Activated CD4-positive, CD25-positive, alpha-beta regulatory T cell treated with anti-CD3 and anti-CD28 coated beads, Interleukin-2, amount 50 U/mL, for 16 hours (primary cell): ENCODE data around the gene NBAS.
"Not testable (repeated sequence)": the region's sequence is repeated elsewhere in the genome, so short reads cannot be mapped to it uniquely, and the experiment has no call there.

Experiments
- DNase-seq: peaks from one replicate; pipeline ENCODE4 v3.0.0-alpha.2; 2020; ENCODE audit warnings: low read depth, low spot score

The NBAS gene

GRCh38 chr2:15265889-15266288 lies 295.2 kb downstream of the NBAS start:
- DNase-seq = no peak

- DNase-seq = no peak
Observed at GRCh38 chr2:15263976-15264685, 297.0 kb downstream of the NBAS start.

DNA sequence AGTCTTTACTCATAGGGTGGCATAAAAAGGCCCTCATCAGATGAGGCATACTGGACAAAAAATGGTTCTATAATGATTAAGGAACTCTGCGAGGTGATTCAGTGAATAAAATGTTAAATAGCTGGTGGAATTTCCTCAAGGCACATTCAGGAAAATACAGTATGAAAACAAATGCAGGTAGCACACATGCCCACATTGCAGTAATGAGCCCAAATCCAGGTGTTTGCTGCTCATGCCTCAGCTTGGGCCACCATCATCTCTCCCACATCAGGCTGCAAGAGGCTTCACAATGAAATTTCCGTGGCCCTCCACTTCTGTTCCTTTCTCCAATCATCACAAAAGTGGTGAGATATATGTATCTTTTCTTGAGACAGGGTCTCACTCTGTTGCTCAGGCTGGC lies 298.3 kb downstream of the NBAS start:
- no peak for DNase-seq

DNA sequence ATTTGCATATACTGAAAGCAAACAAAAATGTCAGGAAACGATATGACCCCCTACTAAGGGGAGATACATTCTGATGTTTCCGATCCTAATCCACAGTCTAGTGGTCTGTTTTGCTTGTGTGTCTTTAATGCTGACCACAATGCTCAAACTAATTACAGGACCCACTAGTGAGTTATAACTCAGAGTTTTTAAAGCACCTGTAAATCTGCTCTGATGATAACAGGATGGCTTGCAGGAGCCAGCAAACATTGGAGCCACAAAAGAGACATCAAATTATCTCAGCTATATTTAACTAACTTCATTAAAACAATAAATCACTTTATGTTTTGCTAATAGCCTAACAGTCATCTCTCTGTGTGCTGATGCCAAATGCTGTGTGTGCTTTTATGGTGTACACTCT lies 300.3 kb downstream of the NBAS start:
- no peak for DNase-seq

- no peak for DNase-seq
Observed at GRCh38 chr2:15260196-15260595, 300.9 kb downstream of the NBAS start.

- no peak for DNase-seq
Observed at GRCh38 chr2:15259356-15259756, 301.8 kb downstream of the NBAS start.

DNA sequence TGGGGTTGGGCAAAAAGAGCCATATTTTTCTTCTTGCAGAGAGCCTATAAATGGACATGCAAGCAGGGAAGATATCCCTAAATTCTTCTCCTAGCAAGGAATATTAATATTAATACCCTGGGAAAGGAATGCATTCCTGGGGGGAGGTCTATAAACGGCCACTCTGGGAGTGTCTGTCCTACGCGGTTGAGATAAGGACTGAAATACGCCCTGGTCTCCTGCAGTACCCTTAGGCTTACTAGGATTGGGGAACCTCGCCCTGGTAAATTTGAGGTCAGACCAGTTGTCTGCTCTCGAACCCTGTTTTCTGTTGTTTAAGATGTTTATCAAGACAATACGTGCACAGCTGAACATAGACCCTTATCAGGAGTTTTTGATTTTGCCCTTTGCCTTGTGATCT lies 302.7 kb downstream of the NBAS start:
- DNase-seq = not testable (repeated sequence)

GRCh38 chr2:15253835-15254286 lies 307.3 kb downstream of the NBAS start:
- no peak for DNase-seq

- no peak for DNase-seq
Observed at GRCh38 chr2:15253247-15253646, 307.9 kb downstream of the NBAS start.

DNA sequence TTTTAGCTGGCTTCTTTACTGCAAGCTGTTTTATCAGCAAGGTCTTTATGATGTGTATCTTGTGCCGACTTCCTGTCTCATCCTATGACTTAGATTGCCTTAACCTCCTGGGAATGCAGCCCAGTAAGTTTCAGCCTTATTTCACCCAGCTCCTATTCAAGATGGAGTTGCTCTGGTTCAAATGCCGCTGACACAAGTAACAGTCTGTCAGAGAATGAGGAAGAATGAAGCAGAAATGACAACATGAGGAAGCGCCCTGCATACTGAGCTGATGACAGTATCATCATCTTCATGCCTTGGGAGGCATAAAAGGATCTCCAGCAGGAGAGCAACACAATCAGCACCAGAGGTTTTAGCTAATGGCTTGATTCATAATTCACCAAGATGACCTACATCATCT lies 309.4 kb downstream of the NBAS start:
- no peak for DNase-seq

- DNase-seq = not testable (repeated sequence)
Observed at GRCh38 chr2:15250946-15251345, 310.2 kb downstream of the NBAS start.

GRCh38 chr2:15246870-15247269 lies 314.3 kb downstream of the NBAS start:
- DNase-seq = no peak

DNA sequence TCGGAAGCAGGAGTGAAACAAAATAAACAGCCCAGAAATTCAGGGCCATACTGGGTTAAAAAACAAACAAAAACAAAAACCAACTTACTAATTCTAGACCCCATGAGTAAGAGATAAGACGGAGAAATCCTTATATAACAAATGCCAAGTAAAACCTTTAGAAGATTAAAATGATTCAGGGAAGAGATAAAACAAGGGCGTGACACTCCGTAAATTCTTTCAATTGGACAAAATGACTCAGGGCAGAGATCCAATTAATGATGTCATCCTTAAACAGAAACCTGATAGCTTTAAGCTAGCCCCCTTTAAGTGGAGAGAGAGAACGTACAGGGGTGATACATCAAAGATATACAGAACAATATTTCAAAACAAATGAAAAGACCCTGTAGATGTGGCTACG lies 317.4 kb downstream of the NBAS start:
- no peak for DNase-seq

- no peak for DNase-seq
Observed at GRCh38 chr2:15242936-15243461, 318.1 kb downstream of the NBAS start.

GRCh38 chr2:15241929-15242328 lies 319.2 kb downstream of the NBAS start:
- no peak for DNase-seq

- no peak for DNase-seq
Observed at GRCh38 chr2:15241201-15241600, 319.9 kb downstream of the NBAS start.

- no peak for DNase-seq
Observed at GRCh38 chr2:15238028-15238427, 323.1 kb downstream of the NBAS start.

DNA sequence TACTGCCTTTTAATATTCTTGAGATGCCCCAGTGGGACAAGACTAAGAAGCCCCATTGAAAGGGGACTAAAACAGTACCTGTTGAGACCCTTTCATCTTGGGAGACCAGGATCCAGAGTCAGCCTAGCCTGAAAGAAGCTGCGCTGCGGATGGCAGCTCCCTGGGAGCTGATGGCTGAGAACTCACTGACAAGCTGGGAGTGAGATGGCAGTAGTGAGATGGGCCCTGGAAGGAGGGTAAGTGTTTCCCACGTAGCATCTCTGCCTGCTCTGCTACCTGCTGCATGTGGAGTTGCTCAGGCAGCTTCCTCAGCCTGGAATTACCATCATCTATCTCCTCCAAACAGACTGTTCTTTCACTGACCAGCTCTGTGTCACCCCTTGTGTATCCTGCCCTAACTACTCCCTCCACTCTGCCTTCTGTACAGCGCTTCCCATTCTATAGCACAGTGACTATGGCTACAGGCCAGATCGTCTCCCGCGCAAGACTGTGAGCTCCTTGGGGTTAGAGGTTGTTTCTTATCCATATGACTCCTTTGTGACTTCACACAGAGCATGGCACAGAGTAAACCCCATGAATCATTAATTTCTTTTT lies 330.4 kb downstream of the NBAS start:
- DNase-seq = no peak

GRCh38 chr2:15226661-15227060 lies 334.5 kb downstream of the NBAS start:
- no peak for DNase-seq

DNA sequence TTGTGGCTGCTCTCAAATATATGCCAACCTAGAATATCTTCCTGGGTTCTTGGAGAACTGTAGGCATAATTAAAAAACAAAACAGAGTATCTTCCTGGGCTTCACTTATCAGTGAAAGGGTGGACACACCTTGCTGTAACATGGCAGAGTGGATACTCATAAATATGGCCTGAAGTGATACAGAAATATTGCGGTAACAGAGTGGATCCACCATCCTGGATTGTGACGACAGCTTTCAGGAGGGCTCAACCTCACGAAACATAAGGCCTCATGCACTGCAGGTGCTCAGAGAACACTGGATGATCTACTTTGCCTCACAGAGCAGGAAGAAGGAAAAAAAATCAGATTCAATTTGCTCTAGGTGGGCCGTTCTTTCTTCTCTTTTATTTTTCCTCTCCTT lies 336.0 kb downstream of the NBAS start:
- DNase-seq = no peak

- DNase-seq = no peak
Observed at GRCh38 chr2:15224641-15225040, 336.5 kb downstream of the NBAS start.

DNA sequence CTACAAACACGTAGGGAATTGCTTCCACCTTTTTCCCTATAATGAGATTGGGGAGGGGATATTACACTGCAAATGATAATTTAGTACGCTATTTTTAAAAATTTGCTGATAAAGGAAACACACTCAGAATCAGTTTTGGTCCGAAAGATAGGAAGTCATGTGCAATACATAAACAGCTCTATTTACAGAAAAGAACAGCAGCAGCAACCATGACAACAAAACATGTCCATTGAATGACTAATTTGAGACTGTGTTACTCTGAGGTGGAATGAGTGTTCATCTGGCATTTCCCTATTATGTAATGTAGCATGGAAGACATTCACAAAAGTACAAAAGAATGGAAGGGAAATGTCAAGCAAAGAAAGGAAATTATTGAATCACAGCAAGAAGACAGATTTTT lies 337.2 kb downstream of the NBAS start:
- DNase-seq = no peak

DNA sequence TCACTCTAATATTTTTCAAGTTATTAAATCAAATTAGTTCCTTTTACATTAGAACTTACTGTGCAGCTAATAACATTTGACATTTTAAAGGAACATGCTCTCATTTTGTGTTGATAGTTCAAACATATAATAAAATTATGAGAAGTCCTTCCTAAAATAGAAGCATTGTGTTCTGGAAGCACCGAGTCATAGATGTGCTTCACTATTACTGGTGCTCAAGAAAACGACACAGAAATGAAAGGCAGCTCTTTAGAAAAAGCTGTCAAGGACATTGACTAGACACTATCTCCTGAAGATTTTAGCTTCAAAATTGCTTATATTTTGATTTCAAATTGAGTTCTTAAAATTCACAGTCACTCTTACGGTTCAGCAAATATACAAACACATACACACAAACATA lies 338.3 kb downstream of the NBAS start:
- no peak for DNase-seq
